Hematopoietic multipotent progenitor cell treated with erythropoietin and hydrocortisone succinate and interleukin-3 and kit ligand, for 8 days (in vitro differentiated cells): Measurements from ENCODE around the gene PPP1R36.
"Not testable (repeated sequence)": the region's sequence is repeated elsewhere in the genome, so short reads cannot be mapped to it uniquely, and the experiment has no call there.

Experiments
- DNase-seq: peaks from one replicate; pipeline ENCODE4 v3.0.0-alpha.2; 2015

Gene PPP1R36

DNA sequence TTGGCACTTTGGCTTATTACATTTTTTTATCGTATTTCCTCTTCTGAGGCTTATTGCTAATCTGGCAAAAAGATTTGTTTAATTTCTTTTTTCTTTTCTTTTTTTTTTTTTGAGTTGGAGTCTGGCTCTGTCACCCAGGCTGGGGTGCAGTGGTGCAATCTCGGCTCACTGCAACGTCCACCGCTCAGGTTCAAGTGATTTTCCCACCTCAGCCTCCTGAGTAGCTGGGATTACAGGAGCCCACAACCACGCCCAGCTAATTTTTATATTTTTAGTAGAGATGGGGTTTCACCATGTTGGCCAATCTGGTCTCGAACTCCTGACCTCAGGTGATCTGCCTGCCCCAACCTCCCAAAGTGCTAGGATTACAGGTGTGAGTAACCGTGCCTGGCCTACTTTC lies 19.9 kb downstream of the PPP1R36 start:
- DNase-seq, result not testable (repeated sequence)

DNA sequence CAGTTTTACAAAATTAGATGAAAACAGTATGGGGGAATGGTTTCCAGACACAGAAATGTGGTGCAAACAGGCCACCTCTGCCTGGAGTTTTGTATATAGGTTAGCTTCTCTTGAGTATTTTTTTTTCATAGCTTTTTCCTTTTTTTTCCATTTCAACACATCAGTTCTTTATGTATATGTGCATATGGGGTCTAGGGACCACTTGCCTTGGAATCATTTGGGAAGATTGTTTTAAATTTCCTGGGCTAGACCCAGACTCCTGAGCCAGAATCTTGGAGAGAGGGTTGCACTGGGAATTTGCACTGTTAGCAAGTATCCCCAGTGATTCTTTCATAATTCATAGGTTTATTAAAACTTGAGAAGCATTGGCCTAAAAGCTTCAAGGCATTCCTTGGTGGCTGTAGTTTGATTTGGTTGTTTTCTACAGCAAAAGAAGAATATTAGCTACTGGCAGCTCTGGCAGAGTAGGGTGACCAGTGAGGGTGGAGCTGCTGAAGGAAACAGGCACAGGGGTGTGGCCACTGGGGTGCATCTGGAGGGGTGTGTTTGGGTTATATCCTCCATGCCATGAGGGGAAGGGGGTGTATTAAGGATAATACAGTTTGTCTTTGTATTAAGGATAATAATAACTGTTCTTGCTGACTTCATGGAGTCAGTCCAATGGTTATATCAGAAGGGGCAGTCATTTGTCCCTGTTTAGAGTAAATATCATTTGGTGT lies 22.8 kb downstream of the PPP1R36 start:
- peak; percentile 71 for DNase-seq

DNA sequence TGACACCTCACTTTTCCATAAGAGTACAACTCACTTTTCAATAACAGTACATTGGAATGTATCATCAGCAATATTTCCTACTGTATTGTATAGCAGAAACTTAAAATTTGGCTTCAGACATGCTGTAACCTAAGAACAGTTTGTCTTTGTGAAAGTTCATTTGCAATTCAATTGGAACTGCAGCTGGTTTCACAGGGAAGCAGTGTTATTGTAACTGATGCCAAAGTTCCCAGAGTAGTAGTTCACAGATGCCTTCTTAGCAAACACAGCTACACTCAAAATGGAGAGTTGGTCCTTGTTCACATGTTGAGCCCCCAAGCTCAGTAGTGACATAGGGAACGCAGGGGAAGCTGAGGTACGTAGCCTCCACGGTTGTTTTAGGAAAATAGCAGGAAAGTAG lies 23.3 kb downstream of the PPP1R36 start:
- no peak for DNase-seq

DNA sequence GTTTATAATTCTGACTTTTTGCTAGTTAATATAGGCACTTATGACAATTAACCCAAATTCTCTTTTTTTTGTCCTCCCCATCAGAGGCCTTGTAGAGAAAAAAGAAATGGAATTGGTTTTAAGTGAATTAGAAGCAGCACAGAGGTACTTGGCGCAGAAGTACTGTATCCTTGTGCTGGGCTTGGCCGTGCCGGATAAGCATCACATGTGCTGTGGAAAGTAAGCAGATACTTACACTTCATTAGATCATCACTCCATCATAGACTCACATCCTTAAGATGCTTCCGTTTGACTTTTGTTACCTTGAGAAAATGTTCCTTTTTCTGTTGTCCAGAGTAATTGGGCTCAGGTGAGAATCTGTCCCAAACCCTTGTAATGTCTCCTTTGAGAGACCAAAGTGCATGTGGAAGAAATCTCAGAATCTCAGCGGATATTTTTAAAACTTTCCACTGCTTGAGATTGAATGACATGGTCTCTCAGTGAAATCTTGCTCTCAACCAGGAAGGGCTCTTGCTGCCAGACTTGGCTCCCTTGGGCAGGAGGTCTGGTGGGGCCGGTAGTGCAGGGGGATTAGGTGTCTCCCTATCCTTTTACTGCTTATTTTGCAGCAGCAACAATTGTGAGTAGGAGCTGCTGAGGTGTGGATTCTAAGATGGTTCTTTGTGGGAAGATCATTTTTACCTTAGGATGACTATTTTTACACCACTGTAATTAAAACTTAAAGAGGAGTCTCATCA lies 24.8 kb downstream of the PPP1R36 start:
- DNase-seq, result no peak

DNA sequence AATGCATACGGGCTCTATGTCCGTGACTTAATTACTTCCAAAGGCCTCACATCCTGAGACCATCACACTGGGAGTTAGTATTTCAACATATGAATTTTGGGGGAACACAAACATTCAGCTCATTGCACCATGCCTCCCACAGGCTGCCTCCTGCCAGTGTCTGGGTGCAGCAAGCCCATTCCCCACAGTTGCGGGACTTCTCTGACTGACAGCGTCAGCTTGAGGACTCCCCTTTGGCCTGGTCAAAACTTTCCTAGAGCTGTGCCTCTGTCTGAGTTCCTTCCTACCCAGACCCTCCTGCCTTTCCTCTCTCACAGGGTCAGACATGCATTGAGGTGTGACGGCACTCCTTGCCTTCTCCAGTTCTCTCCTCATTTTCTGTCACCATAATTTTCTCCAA lies 27.4 kb downstream of the PPP1R36 start:
- no peak for DNase-seq

- no peak for DNase-seq
Measured at GRCh38 chr14:64580467-64580866, 30.7 kb downstream of the PPP1R36 start.

DNA sequence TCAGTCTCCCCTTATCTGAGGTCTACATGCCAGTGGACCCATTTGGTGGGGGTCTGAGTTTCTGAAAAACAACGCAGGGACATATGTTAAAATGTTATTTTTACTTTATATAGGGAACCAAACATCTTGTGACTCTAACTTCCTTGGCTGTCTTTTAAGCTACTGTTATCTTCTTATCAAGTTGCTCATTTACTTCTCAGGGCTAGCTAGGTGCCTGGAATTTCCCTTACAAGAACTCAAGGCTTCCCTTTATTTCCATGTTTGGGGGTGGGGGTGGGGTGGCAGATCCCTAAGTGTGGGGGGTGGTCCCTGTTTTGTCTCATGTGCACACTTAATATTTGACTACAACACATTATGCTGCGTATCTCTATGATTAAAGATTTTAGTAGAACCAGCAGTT lies 31.6 kb downstream of the PPP1R36 start:
- no peak for DNase-seq

DNA sequence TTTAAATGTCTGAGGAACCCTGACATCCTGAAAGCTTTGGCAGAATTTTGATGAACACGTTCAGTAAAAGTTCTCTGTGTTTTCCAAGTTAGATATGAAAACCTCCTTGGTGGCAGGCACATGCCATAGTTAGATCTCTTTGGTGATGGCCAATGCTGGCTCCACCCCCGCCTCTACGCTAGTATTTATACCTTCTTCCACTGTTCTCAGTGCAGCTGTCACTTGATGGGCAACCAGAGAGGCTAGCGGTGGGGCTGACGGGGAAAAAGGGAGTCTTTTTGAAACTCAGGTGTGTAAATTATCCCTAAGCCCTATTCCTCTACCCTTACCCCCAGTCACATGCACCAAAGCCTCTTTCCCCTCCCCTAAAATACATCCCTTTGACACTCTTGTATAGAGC lies 32.1 kb downstream of the PPP1R36 start:
- DNase-seq, result no peak

- DNase-seq, result no peak
Measured at GRCh38 chr14:64584190-64584589, 34.4 kb downstream of the PPP1R36 start.

DNA sequence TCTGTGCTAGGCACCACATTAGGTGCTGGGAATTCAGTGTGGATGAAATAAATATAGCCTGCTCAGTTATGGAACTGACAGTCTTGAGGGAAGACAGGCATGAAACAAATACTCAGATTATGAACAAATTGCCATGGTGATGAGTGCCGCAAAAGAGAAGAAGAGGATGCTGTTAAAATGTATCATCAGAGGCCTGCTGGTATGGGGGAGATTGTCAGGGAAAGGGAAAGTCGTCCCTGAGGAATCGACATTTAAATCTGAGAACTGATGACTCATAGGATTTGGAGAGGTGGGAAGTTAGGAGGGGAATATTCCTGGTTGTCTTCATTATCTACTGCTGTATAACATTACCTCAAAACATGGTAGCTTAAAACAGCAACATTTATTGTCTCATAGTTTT lies 42.0 kb downstream of the PPP1R36 start:
- no peak for DNase-seq

GRCh38 chr14:64594438-64594837 lies 44.7 kb downstream of the PPP1R36 start:
- DNase-seq, result no peak

- DNase-seq, result no peak
Measured at GRCh38 chr14:64598404-64598803, 48.6 kb downstream of the PPP1R36 start.

- DNase-seq, result no peak
Measured at GRCh38 chr14:64601571-64601970, 51.8 kb downstream of the PPP1R36 start.

DNA sequence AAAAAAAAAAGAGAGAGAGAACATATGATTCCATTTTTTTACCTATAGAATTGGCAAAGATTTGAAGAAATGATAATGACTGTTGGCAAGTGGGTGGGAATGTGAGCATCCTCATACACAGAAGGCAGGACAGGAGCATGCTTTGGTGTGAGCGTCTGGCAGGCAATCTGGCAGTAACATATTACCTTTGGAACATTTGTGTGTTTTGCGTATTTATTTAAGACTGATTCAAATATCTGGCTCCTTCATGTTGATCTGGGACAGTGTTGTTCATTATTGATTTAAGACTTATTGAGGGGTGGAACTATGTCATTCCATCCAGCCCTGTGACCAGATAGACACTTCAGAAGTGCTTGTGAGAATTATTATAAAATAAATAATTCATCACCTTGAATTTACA lies 53.1 kb downstream of the PPP1R36 start:
- DNase-seq, result no peak

- no peak for DNase-seq
Measured at GRCh38 chr14:64604001-64604400, 54.2 kb downstream of the PPP1R36 start.

DNA sequence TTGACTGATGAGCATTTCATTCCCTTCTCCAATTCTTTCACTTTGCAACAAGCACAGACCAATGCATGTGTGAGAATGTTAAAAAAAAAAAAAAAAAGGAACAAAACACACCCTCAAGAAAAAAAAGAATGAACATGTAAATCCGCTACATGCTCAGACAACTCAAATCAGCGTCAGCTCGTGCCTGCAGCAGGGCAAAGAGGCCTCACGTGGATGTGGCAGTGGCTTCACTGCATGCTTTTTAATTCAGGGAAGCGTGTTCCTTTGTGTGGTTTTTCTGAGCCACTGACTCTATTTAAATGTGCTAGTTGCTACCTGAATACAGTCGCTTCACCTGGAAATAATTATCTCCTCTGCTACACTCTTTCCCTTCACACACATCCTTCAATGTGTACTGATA lies 55.1 kb downstream of the PPP1R36 start:
- DNase-seq, result no peak

- no peak for DNase-seq
Measured at GRCh38 chr14:64605926-64606685, 56.3 kb downstream of the PPP1R36 start.

- no peak for DNase-seq
Measured at GRCh38 chr14:64610049-64610746, 60.4 kb downstream of the PPP1R36 start.

- no peak for DNase-seq
Measured at GRCh38 chr14:64611358-64612020, 61.7 kb downstream of the PPP1R36 start.

GRCh38 chr14:64612021-64612380 lies 62.2 kb downstream of the PPP1R36 start:
- no peak for DNase-seq

DNA sequence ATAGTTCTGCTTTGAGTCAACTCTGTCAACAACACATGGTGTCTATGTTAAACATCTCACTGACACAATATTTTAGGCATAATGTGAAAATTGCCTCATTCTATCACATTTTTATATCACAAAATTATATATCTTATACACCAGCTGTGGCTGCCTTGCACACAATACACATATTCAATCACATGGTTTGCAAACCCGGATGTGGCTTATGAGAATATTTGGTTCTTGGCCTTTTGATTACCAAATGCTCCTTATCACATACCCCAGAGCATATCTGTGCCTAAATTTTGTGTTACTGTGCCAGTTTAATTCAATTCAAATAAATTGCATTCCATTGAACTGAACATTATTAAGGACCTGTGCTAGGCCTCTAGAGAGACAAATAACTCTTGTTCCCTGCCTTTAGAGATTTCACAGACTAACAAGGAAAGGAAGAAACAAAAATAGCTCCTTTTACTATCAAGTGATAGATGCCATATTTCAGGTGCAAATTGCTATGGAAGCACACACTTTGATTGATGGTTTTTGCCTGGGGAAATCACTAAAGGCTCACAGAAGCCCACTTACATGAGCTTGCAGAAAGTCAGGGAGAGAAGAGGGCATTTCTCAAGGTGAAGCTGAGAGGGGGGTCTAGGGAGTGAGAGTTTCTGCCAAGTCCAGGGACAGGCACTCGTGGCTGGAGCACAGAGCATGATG lies 63.4 kb downstream of the PPP1R36 start:
- peak; percentile 80 for DNase-seq

GRCh38 chr14:64614166-64614565 lies 64.4 kb downstream of the PPP1R36 start:
- DNase-seq, result no peak
